HG02840 (cell line): Measurements from ENCODE around the gene CRYBA1.
"Not testable (repeated sequence)": the region's sequence is repeated elsewhere in the genome, so short reads cannot be mapped to it uniquely, and the experiment has no call there.

Source experiments
- ATAC-seq: cut with Tn5 transposase; IDR thresholded peaks from one replicate; pipeline ENCODE4 v1.9.1; 2021; ENCODE audit warnings: mild to moderate bottlenecking, moderate library complexity, moderate number of reproducible peaks; ENCODE audit not compliant: unreplicated experiment, low FRiP score

The CRYBA1 gene

GRCh38 chr17:29237476-29238132, 9.1 kb upstream of the CRYBA1 start:
- no peak for ATAC-seq

- no peak for ATAC-seq
Measured at GRCh38 chr17:29238133-29238850, 8.4 kb upstream of the CRYBA1 start.

- no peak for ATAC-seq
Measured at GRCh38 chr17:29240477-29240876, 6.2 kb upstream of the CRYBA1 start.

- no peak for ATAC-seq
Measured at GRCh38 chr17:29240968-29241963, 5.4 kb upstream of the CRYBA1 start.

- no peak for ATAC-seq
Measured at GRCh38 chr17:29242051-29242450, 4.6 kb upstream of the CRYBA1 start.

- ATAC-seq: no peak
Measured at GRCh38 chr17:29242790-29243189, 3.9 kb upstream of the CRYBA1 start.

DNA sequence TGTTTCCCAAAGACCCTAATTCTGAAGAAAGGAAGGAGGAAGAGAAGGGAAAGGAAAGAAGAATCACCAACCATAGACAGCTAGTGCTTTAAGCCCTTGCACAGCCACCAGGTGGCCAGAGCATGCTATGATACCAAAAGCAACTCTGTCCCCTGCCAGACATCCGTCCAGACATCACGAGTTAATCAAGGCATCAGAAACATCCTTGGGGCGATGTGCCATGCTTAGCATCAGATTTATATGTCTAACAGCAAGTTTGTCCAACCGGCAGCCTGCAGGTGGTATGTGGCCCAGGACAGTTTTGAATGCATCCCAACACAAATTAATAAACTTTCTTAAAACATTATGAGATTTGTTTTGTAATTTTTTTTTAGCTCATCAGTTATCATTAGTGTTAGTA, 2.9 kb upstream of the CRYBA1 start:
- no peak for ATAC-seq

GRCh38 chr17:29245401-29245800, 1.3 kb upstream of the CRYBA1 start:
- ATAC-seq: no peak

- ATAC-seq: no peak
Measured at GRCh38 chr17:29247219-29247618, 560 bp downstream of the CRYBA1 start.

GRCh38 chr17:29248845-29249244, 2.2 kb downstream of the CRYBA1 start:
- no peak for ATAC-seq

- no peak for ATAC-seq
Measured at GRCh38 chr17:29250666-29251065, 4.0 kb downstream of the CRYBA1 start.

- ATAC-seq: no peak
Measured at GRCh38 chr17:29251184-29251583, 4.5 kb downstream of the CRYBA1 start.

DNA sequence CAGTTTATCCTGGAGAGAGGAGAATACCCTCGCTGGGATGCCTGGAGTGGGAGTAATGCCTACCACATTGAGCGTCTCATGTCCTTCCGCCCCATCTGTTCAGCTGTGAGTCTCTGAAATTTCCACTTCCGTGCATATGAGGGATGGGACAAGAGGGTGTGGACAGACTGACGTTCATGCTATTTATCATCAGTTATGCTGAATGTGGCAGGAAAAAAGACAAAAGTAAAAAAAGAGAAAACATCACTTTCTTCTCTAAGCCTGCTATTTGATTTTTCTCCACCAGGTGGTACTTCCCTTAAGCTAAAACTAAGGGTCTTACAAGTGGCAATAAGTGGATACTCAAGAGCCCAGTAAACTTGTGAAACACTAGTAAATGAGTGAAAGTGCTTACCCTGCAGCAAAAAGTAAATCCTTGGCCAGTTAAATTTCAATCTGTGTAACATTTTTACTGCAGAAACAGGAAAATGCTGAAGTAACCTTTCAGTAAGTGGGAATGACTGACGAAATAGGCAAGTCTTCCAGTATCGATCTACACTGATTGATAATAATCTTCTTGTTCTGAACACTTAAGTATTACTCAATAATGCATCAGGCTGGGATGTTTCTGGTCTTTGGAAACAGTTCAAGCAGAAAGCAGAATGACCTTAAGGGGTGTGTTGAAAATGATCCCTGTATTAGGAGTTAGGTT, 5.6 kb downstream of the CRYBA1 start:
- ATAC-seq: no peak

GRCh38 chr17:29253037-29253436, 6.4 kb downstream of the CRYBA1 start:
- ATAC-seq: no peak

DNA sequence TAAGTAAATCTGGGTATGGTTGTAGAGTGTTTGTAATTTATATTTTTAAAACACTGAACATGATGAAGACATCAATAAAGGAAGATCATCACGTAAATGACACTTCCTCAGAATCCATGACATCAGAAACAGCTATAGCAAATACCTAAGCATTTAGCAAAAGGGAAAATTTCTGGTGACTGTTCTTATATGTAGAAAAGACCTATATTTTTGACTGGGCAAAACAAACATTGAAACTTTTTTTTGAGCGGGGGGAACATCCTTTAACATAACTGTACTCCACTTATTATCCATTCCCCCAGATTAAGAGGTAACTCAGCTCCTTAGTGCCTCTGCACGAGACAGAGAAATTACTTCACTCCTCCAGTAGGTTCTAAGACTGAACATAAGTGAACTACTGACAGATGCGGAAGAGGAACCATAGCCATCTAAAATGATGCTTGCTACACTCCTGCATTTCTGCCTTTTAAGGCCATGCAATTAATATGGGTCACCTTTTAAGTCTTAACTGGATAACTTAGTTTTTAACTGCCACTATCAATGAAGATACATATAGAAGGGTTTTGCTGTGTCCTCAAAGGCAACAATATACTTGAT, 9.4 kb downstream of the CRYBA1 start:
- no peak for ATAC-seq

DNA sequence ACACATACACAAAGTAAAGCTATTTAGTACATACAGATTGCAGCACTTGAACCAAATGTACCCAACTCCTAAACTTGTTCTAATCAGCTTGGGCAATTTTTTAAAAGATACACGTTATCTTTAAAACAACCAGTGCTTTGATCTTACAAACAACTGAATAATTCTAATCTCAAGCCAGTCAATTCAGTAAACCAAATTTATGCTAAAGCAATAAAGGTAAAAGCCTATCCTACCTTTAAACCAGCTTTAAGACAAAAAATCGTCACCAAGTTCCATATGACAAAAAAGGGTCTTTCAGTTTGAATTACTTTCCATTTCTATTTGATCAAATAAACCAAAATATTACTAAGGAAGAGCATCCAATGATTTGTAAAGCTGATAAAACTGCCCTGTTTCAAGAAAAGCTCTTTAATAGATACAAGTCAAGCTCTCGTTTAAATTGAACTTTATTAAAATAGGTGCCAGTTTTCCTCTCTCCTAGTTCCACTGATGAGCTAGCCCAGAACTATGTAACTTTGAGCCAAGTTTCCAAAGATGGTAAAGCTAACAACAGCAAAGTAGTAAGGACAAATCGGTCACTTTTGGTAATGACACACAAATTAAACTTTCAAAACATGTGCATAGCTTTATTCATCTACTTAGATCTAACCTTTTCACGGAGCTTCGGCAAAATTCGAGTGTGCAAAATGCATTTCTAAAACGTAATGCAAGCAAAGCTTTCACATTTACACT, 10.2 kb downstream of the CRYBA1 start:
- no peak for ATAC-seq

DNA sequence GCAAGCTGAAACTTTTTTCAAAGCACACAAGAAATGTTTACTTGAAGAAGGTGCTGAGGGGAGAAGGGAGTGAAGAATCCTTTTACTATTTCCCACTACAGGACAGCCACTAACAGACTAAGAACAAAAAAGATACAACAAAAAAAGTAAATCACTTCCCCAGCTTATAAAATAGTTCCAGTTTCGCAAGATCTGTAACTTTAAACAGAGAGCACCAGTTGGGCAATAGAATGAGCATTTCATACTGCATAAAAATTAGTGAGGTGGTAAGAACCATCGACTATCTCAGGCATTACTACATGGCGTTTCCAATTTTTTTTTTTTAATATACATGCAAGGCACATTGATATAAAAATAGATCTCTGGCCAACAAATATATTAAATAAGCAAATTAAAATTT, 11.1 kb downstream of the CRYBA1 start:
- no peak for ATAC-seq

- ATAC-seq: no peak
Measured at GRCh38 chr17:29263916-29264315, 17.3 kb downstream of the CRYBA1 start.

DNA sequence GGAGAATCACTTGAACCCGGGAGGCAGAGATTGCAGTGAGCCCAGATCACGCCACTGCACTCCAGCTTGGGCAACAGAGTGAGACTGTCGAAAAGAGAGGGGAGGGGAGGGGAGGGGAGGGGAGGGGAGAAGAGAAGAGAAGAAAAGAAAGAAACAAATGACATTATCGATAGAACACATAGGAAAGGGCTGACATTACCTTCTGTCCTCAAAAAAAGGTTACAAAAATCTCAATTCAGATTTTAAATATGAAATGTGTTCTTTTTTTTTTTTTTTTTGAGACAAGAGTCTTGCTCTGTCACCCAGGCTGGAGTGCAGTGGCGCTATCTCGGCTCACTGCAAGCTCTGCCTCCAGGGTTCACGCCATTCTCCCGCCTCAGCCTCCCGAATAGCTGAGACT, 25.3 kb downstream of the CRYBA1 start:
- ATAC-seq: not testable (repeated sequence)
